GM12874 (cell line): ENCODE data around the gene SMIM35.

Experiments
- TF ChIP-seq, protein P1 (sequence below): IDR thresholded peaks from 2 replicates; pipeline ENCODE4 v1.5.1; 2011; ENCODE audit warnings: low read depth, mild to moderate bottlenecking, control low read depth, low read length, moderate library complexity; ENCODE audit not compliant: insufficient read depth

The SMIM35 gene

DNA sequence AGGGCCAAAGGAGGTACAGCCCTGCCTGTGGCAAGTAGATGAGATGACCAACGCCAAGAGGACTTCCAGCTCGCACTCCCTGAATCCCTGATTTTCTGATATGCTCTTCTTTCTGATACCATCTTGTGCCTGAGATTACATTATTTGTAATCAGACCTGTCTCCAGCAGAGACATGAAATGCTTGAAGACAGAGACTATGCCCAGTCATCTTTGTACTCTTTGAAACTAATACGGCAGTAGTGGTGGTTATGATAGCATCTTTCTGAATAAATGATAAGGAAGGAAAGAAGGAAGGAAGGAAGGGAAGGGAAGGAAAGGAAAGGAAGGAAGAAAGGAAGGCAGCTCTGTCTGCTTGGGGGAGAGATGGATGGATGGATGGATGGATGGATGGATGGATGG, 72.7 kb downstream of the SMIM35 start:
- TF ChIP-seq, protein P1, sequence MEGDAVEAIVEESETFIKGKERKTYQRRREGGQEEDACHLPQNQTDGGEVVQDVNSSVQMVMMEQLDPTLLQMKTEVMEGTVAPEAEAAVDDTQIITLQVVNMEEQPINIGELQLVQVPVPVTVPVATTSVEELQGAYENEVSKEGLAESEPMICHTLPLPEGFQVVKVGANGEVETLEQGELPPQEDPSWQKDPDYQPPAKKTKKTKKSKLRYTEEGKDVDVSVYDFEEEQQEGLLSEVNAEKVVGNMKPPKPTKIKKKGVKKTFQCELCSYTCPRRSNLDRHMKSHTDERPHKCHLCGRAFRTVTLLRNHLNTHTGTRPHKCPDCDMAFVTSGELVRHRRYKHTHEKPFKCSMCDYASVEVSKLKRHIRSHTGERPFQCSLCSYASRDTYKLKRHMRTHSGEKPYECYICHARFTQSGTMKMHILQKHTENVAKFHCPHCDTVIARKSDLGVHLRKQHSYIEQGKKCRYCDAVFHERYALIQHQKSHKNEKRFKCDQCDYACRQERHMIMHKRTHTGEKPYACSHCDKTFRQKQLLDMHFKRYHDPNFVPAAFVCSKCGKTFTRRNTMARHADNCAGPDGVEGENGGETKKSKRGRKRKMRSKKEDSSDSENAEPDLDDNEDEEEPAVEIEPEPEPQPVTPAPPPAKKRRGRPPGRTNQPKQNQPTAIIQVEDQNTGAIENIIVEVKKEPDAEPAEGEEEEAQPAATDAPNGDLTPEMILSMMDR, result no peak

DNA sequence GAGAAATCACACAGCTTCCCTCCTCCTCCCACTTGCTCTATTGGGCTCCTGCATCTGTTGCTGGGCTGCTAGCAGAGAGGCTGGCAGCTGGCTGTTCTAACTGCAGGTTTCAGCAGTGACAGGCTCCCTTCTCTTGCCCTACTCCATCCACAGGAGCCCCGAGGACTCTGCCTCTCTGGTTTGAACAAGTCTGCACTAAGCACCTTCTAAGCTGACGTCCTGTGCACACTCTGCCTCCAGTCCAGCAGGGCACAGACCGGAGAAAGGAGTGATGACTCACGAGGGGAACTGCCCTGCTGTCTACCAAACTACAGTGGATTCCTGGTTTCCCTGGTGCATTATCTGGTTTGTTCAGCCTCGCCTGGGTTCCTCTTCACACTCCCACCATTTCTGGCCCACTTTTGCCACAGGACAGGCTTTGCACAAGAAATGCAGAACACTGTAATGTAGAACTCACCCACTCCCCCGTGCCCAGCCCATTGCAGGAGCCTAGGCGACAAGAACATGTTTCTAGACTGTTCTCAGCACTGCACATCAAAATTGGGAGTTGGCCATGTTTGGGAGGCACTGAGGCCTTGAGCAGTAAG, 74.6 kb downstream of the SMIM35 start:
- TF ChIP-seq, protein P1, result no peak

DNA sequence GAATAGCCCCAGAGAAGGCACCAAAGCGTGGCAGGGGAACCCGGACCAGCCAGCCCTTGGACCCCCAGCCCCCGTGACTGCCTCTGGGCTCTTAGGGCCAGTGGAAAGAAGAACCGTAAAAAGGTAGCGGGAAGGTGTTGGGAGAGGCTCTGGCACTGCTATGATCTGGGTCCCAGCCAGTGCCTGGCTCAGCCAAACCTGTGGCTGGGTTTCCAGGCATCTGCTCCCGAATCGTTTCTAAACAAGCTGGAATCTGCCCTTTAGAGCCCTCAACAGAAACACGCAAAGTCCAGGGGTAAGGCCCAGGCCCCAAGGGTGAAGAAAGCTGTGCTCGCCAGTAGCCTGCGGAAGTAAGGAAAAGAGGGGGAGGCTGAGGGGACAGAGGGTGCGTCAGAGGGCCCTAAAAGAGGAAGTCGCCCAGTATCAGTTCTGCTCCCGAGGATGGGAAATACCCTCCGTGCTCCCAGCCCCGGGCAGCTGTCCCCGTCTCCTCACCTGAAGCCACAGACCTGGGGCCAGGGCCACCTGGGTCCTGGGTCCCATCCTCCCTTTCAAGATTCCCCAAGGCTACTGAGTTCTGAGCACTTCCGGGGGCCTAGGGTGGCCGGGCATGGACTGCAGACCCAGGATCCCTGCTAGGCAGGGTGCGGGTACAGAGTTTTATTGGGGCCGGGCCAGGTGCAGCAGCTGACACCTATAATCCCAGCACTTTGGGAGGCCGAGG, 75.9 kb downstream of the SMIM35 start:
- TF ChIP-seq, protein P1, result no peak

DNA sequence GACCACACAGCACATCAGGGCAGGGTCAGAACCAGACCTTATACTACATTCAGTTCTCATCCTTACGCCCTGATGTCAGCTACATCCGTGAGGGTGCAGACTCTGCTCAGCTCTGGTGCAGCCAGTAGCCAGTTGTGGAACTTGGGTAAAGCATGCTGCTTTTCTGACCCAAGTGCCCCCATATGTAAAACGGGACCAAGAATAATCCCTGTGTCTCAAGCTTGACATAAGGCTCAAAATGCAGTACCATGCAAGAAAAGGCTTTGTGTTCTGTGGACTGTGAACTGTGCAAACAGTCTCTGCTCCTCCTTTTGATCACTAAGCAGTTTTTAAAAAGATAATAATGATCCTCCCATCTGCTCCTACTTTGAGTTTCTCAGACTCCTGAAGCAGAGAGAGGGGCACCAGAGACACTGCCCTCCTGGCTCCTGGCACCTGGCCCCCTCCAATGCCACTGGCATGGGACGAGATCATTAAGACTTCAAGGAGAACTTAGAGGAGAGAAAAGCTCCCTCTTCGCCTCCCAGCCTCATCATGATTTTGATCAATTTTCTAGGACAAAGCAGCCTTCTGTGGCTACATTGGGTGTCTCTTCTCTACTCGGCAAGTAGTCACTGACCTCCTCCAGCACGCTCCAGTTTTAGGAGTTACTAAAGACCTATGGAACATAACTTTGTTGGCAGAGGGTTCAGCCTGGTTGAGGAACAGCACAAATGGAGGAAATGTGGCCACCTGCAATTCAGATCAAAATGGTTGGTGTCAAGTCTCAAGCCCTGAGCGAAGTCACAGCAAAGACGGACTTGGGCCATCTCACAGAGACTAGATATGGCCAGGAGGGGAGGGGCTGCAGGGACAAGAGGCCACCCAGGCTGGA, 76.7 kb downstream of the SMIM35 start:
- TF ChIP-seq, protein P1, result no peak

DNA sequence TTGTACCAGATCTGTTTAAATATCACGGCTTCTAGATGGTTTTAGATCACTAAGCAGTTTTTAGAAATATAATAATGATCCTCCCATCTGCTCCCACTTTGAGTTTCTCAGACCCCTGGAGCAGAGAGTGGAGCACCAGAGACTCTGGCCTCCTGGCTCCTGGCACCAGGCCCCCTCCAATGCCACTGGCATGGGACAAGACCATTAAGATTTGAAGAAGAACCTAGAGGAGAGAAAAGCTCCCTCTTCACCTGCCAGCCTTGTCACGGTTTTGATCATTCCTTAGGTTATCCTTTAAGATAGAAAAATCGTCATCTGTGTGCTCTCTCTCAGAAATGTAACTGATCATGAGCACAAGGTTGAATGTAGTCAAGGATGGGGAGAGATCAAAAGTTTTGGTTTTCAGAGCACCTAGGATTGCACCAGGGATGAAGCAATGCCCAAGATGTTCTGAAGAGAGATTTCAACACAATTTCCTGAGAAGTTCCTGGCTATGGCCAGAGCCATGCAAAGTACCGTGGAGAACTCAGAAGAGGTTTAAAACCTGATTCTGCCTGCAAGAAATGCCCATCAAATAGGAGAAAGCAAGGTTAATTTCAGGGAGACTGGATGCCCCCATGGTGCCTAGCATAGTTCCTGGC, 78.4 kb downstream of the SMIM35 start:
- TF ChIP-seq, protein P1, result no peak

DNA sequence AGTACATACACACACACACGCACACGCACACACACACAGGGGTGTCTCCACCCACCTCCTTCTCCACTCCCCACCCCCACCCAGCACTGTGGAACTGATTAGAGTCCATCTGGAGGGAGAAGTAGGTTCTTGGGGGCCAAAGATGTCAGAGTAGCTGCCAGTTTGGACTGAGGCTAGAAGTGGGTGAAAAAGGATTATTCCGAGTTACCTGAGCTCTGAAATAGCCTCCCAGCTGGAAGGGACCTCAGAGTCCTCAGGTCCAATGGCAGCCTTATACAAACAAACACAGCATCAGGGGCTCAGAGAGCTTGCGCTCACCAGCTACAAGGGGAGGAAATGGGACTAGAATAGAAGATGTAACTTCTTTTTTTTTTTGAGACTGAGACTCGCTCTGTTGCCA, 79.7 kb downstream of the SMIM35 start:
- TF ChIP-seq, protein P1, result no peak

DNA sequence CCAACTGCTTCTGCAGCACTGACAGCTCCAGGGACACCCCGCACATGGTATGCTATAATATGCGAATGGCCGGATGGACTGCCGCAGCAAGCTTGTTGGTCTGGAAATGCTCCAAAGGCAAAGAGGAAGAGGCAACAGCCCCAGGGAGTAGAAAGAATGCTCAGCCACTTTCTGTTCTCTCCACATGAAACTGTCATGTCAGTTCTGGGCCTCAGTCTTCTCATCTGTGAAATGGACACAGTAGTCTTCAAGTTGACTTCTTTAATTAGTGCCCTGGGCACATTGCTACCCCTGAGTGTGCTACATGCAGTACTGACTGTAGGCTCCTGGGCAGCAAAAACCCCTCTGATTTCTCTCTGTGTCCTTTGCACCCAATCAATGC, 80.6 kb downstream of the SMIM35 start:
- TF ChIP-seq, protein P1, result no peak
